ENCODE results near the gene SPSB1.

Gene SPSB1

DNA sequence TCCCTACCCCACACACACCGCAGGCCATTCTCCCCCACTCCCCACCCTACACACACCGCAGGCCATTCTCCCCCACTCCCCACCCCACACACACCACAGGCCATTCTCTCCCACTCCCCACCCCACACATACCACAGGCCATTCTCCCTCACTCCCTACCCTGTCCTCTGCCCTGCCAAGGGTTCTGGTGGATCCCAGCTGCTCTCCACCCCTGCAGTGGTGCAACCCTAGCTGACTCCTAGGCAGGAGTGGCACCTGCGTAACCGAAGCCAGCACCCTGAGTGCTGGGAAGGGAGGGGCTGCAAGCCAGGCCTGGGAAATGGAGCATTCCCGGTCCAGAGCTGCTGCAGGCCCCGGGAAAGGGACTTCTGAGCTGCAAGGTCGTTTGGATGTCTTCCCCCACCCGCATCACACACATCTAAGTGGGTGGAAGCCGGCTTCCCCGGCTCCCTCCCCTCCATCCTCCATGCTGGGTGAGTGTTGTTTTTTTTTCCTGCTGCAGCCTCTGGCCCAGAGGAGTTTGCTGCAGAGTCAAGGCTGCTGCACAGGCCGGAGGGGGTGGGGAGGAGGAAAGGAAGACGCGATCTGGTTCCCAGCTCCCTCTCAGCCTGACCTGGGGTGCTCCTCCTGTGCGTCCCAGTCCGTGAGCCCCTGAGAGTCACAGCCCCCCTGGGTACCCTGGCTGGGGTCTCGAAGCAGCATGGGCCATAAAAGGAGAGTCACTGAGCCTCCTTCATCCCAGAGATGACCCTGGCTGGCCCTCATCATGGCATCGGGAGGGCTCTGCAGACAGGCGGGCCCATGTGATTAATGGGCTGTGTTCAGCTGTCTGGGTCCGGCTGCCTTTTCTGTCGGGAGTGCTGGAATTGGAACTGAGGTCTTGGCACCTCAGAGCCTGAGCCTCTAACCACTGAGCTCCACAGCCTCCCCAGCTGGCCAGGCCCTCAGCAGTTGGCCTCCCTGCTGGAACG is 42.0 kb upstream of the SPSB1 start:
- H3K4me3 ChIP-seq (ENCODE audit: low read depth, low read length), result no peak overlapping the region
- peak; percentile 50 for DNase-seq (ENCODE audit: low read depth)
- TF ChIP-seq, protein P1, sequence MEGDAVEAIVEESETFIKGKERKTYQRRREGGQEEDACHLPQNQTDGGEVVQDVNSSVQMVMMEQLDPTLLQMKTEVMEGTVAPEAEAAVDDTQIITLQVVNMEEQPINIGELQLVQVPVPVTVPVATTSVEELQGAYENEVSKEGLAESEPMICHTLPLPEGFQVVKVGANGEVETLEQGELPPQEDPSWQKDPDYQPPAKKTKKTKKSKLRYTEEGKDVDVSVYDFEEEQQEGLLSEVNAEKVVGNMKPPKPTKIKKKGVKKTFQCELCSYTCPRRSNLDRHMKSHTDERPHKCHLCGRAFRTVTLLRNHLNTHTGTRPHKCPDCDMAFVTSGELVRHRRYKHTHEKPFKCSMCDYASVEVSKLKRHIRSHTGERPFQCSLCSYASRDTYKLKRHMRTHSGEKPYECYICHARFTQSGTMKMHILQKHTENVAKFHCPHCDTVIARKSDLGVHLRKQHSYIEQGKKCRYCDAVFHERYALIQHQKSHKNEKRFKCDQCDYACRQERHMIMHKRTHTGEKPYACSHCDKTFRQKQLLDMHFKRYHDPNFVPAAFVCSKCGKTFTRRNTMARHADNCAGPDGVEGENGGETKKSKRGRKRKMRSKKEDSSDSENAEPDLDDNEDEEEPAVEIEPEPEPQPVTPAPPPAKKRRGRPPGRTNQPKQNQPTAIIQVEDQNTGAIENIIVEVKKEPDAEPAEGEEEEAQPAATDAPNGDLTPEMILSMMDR (conservative IDR thresholded peaks at IDR 0.05; ENCODE audit: low read depth, low read length), result no peak

DNA sequence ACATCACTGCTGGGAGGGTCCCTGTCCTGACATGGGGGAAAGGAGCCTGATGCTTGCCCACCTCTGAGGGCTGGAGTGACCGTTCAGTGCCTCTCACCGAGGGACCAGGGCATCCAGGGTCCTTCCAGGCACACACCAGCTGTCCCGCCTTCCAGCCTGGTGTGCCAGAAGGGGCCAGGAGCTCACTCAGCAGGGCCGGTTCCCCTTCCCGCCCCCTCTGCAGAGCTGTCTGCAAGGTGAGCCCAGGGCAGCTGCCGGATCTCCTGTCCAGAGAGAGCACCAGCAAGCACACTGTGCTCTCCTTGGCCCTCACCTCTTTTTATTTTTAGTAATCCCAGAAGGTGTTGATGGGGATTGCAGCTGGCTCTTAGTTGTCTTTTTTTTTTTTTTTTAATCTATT is 41.2 kb upstream of the SPSB1 start:
- no peak for DNase-seq (ENCODE audit: low read depth)
- H3K4me3 ChIP-seq (ENCODE audit: low read depth, low read length), result no peak overlapping the region
- TF ChIP-seq, protein P1 (conservative IDR thresholded peaks at IDR 0.05; ENCODE audit: low read depth, low read length), result no peak

DNA sequence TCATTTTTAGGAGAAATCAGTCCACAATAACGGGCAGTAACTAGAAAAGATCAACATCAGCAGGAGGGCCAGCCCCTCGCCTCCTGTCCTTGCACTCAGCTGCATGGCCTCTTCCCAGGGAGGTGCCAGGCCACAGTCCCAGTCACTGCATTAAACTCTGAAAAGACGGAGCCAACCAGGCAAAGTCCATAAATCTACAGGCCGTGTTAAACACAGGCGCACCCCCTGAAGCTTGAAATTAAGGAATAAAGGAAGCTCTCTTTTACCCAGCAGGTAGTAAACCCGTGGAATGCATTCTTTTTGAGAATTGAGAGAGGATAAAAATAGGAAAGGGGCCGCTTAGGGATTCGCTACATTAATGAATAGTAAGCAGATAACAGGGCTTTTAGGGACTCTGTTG is 39.7 kb upstream of the SPSB1 start:
- no peak overlapping the region for H3K4me3 ChIP-seq (ENCODE audit: low read depth, low read length)
- DNase-seq (ENCODE audit: low read depth), result no peak
- TF ChIP-seq, protein P1 (conservative IDR thresholded peaks at IDR 0.05; ENCODE audit: low read depth, low read length), result no peak

DNA sequence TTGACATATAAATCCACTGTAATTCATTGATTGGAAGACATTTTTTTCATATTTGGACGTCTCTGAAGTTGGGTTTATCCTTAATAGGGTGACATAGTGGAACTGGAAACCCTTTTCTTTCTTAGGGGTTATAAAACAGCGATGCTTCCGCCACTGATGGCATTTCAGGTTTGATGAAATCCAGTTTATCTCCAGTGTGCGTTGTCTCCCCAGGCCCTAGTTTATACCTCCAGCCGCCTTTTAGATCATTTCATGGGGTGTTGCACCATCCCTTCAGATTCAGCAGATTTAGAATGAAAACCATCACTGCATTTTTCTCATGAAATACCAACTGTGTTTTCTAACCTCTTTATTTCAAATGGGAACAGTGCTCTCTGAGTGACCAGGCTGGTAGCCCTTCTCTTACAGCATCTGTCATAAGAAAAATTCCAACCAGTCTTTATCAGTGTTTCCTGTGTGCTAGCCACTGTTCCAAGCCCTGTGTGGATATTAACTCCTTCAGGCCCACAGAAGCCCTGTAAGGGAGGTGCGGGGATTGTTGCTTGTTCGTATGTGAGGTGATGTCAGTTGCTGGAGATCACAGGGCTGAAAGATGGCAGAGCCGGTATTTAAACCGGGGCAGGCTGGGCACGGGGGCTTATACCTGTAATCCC is 39.1 kb upstream of the SPSB1 start:
- no peak overlapping the region for H3K4me3 ChIP-seq (ENCODE audit: low read depth, low read length)
- peak; percentile 77 for DNase-seq (ENCODE audit: low read depth)
- TF ChIP-seq, protein P1 (conservative IDR thresholded peaks at IDR 0.05; ENCODE audit: low read depth, low read length), result no peak

DNA sequence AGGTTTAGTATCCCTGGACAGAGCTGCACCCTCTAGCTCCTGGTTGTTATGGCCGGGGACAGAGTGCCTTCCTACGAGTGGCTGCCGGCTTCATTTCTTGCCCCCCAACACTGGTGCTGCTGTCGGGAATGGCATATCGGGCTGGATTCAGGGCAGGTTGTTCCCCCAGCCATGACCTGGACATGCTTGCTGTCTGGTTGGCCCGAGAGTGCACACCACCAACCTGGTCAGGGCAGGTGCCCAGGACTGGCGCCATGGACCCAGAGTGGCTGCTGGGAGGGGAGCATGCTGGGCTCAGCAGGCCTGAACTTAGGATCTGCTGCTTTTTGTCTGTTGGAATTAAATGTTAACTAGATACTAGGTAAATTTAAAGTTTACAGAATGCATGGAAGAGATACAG is 36.4 kb upstream of the SPSB1 start:
- no peak for DNase-seq (ENCODE audit: low read depth)
- TF ChIP-seq, protein P1 (conservative IDR thresholded peaks at IDR 0.05; ENCODE audit: low read depth, low read length), result no peak
- no peak overlapping the region for H3K4me3 ChIP-seq (ENCODE audit: low read depth, low read length)

DNA sequence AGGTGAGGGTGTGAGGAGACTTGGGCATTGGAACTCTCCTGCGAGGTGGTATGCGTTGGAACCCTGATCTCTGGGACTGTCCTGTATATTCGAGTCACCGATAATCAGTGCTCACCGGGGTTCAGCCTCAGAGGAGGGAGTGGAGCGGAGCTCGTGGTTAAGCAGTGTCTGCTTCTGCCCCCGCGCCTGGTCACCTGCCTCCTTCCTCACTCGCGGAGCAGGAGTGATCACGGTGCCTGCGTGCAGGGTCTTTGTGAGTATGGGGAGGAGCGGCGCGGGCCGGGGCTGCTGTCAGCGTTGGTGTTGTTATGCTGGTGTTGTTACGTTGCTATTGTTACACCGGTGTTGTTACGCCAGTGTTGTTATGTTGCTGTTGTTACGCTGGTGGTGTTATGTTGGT is 34.8 kb upstream of the SPSB1 start:
- TF ChIP-seq, protein P1 (conservative IDR thresholded peaks at IDR 0.05; ENCODE audit: low read depth, low read length), result no peak
- DNase-seq (ENCODE audit: low read depth), result no peak
- H3K4me3 ChIP-seq (ENCODE audit: low read depth, low read length), result no peak overlapping the region
